Astrocyte (in vitro differentiated cells and primary cell): Measurements from ENCODE around the gene KNOP1. TPM values are rescaled to one million over a fixed set of nuclear protein-coding genes. Genes with fewer than 3 reads are reported as not detected.

ENCODE experiments used
- DNase-seq: peaks from one replicate; pipeline ENCODE4 v3.0.0-alpha.2; 2010; ENCODE audit warnings: low read depth
- FAIRE-seq: peaks from 2 replicates; lab custom pipeline; 2011; peaks lifted over from hg19 to GRCh38; lab: Jason Lieb, UNC
- H2AFZ ChIP-seq: 2 replicates; pipeline ENCODE4 v1.6.0; 2012; ENCODE audit warnings: low read depth, low read length, inconsistent platforms
- H3K27ac ChIP-seq: 2 replicates; pipeline ENCODE4 v1.5.1; 2011; ENCODE audit warnings: low read depth, low read length, inconsistent platforms
- H3K27me3 ChIP-seq: 2 replicates; pipeline ENCODE4 v1.6.0; 2011; ENCODE audit warnings: low read length, inconsistent platforms; ENCODE audit not compliant: insufficient read depth
- H3K36me3 ChIP-seq: 2 replicates; pipeline ENCODE4 v1.5.1; 2011; ENCODE audit warnings: low read length, inconsistent platforms; ENCODE audit not compliant: insufficient read depth
- H3K4me1 ChIP-seq: 2 replicates; pipeline ENCODE4 v1.5.1; 2011; ENCODE audit warnings: low read length, inconsistent platforms; ENCODE audit not compliant: insufficient read depth
- H3K4me2 ChIP-seq: 2 replicates; pipeline ENCODE4 v1.6.0; 2012; ENCODE audit warnings: low read length, inconsistent platforms
- H3K4me3 ChIP-seq: 2 replicates; pipeline ENCODE4 v1.5.1; 2011; ENCODE audit warnings: low read depth, mild to moderate bottlenecking, low read length, inconsistent platforms; ENCODE audit not compliant: insufficient read depth
- H3K79me2 ChIP-seq: 2 replicates; pipeline ENCODE4 v1.6.0; 2012; ENCODE audit warnings: mild to moderate bottlenecking, low read length, inconsistent platforms; ENCODE audit not compliant: insufficient read depth
- H3K9ac ChIP-seq: 2 replicates; pipeline ENCODE4 v1.6.0; 2012; ENCODE audit warnings: mild to moderate bottlenecking, low read length, inconsistent platforms
- H3K9me3 ChIP-seq: 2 replicates; pipeline ENCODE4 v1.5.1; 2012; ENCODE audit warnings: low read depth, mild to moderate bottlenecking, low read length, inconsistent platforms; ENCODE audit not compliant: insufficient read depth
- H4K20me1 ChIP-seq: 2 replicates; pipeline ENCODE4 v1.6.0; 2012; ENCODE audit warnings: low read length, inconsistent platforms; ENCODE audit not compliant: insufficient read depth
- H3K27ac Mint-ChIP-seq: one replicate; pipeline ENCODE4 v1.8.0; 2021; ENCODE audit warnings: mild to moderate bottlenecking, mixed read lengths; ENCODE audit not compliant: unreplicated experiment
- H3K27me3 Mint-ChIP-seq: one replicate; pipeline ENCODE4 v1.8.0; 2021; ENCODE audit warnings: low read depth, mixed read lengths; ENCODE audit not compliant: unreplicated experiment
- H3K36me3 Mint-ChIP-seq: one replicate; pipeline ENCODE4 v1.8.0; 2021; ENCODE audit warnings: low read depth, mixed read lengths; ENCODE audit not compliant: unreplicated experiment
- H3K4me1 Mint-ChIP-seq: one replicate; pipeline ENCODE4 v1.8.0; 2021; ENCODE audit warnings: low read depth, mixed read lengths; ENCODE audit not compliant: unreplicated experiment
- H3K4me3 Mint-ChIP-seq: one replicate; pipeline ENCODE4 v1.8.0; 2021; ENCODE audit warnings: mild to moderate bottlenecking, moderate library complexity, mixed read lengths; ENCODE audit not compliant: unreplicated experiment
- H3K9me3 Mint-ChIP-seq: one replicate; pipeline ENCODE4 v1.8.0; 2021; ENCODE audit warnings: mild to moderate bottlenecking, mixed read lengths; ENCODE audit not compliant: unreplicated experiment
- EZH2 ChIP-seq: IDR thresholded peaks from 2 replicates; pipeline ENCODE4 v1.6.1; 2012; ENCODE audit warnings: mild to moderate bottlenecking, low read length, inconsistent platforms; ENCODE audit not compliant: insufficient read depth
- total RNA-seq: library from RNA; stranded (reverse); gene quantifications from 2 replicates; pipeline ENCODE4 v1.2.1, GENCODE V29; 2021
- TF ChIP-seq, protein P1 (sequence below): IDR thresholded peaks from 2 replicates; pipeline ENCODE4 v1.5.1; 2011; ENCODE audit warnings: low read depth, mild to moderate bottlenecking, inconsistent platforms, low read length, moderate library complexity; ENCODE audit not compliant: insufficient read depth

The KNOP1 gene
- total RNA-seq, 1 donor from 2014 or later = 22.9 TPM

DNA sequence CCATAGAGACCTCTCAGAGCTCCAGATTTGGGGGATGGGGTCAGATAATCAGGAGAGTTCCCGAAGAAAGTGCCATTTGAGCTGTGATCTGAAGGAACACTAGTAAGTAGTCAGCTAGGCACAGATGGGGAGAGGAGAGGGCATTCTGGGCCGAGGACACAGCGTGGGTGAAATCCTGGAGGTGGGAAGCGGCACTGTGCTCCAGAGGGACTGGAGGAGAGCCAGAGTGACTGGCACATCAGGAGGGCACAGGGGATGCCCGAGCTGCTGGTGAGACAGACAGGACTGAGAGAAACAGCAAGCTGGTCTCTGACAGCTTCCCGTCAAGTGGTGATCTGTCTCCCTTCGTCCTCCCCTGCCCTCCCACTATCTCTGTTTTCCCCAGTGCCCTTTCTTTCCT is 40.6 kb downstream of the KNOP1 start:
- Mint-ChIP-seq H3K27ac (no peak overlapping the region), H3K4me3 (no peak overlapping the region), H3K4me1 (peaks cover 4% of the 10 kb centered on the region), H3K36me3 (peaks cover 10% of the 10 kb centered on the region), H3K9me3 (no peaks in the 10 kb centered on the region), H3K27me3 (no peaks in the 10 kb centered on the region)
- Histone ChIP-seq H3K27ac (no peak overlapping the region), H3K79me2 (no peaks in the 10 kb centered on the region), H3K4me2 (no peak overlapping the region), H4K20me1 (no peaks in the 10 kb centered on the region), H3K36me3 (no peaks in the 10 kb centered on the region), H3K9me3 (no peaks in the 10 kb centered on the region), H3K9ac (no peak overlapping the region), H3K4me3 (no peak overlapping the region), H2AFZ (no peak overlapping the region), H3K4me1 (peaks cover 1% of the 10 kb centered on the region), H3K27me3 (no peaks in the 10 kb centered on the region)
- TF ChIP-seq EZH2 = no peak
- TF ChIP-seq, protein P1, sequence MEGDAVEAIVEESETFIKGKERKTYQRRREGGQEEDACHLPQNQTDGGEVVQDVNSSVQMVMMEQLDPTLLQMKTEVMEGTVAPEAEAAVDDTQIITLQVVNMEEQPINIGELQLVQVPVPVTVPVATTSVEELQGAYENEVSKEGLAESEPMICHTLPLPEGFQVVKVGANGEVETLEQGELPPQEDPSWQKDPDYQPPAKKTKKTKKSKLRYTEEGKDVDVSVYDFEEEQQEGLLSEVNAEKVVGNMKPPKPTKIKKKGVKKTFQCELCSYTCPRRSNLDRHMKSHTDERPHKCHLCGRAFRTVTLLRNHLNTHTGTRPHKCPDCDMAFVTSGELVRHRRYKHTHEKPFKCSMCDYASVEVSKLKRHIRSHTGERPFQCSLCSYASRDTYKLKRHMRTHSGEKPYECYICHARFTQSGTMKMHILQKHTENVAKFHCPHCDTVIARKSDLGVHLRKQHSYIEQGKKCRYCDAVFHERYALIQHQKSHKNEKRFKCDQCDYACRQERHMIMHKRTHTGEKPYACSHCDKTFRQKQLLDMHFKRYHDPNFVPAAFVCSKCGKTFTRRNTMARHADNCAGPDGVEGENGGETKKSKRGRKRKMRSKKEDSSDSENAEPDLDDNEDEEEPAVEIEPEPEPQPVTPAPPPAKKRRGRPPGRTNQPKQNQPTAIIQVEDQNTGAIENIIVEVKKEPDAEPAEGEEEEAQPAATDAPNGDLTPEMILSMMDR = no peak
- DNase-seq = no peak
- no peak for FAIRE-seq

DNA sequence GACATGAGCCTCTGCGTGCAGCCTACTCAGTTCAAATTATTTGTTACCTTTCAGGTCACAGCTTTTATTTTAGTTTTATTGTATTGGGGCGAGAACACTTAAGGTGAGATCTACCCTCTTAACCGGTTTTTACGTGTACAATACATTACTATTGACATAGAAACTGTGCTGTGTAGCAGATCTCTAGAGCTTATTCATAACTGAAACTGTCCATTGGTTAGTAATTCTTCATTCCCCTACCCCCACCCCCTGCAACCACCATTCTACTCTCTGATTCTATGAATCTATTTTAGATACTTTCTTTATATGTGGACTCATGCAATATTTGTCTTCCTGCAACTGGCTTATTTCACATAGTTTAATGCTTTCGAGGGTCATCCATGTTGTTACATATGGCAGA is 43.5 kb downstream of the KNOP1 start:
- no peaks in the 10 kb centered on the region for H3K27me3 Mint-ChIP-seq

DNA sequence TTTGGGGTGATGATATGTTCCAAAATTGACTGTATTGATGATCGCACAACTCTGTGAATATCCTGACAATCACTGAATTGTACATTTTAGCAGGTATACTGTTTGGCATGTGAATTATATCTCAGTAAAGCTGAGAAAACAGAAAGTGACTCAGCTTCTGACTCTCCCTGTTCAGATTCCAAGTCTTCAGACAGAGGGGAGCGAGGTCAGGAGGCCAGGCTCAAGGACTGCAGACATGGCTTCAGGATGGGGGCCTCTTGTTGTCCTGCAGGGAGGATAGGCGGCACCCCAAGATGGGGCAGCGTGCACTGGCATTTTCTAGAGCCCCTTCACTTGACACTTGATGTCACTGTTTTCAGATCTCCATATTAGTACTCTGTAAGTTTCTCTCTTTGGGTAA is 45.6 kb downstream of the KNOP1 start:
- no peak overlapping the region for H3K9ac ChIP-seq
- H3K27me3 ChIP-seq = no peaks in the 10 kb centered on the region
- no peaks in the 10 kb centered on the region for H3K79me2 ChIP-seq
- H4K20me1 ChIP-seq = no peaks in the 10 kb centered on the region
- no peak overlapping the region for H3K4me3 Mint-ChIP-seq
- H3K9me3 ChIP-seq = no peaks in the 10 kb centered on the region
- H3K9me3 Mint-ChIP-seq = no peaks in the 10 kb centered on the region
- peaks cover 7% of the 10 kb centered on the region for H3K4me1 ChIP-seq
- H3K36me3 ChIP-seq = peaks cover 9% of the 10 kb centered on the region
- H3K4me3 ChIP-seq = no peak overlapping the region
- no peaks in the 10 kb centered on the region for H3K27me3 Mint-ChIP-seq
- TF ChIP-seq, protein P1 = no peak
- TF ChIP-seq EZH2 = no peak
- no peak overlapping the region for H2AFZ ChIP-seq
- no peak overlapping the region for H3K27ac ChIP-seq
- peaks cover 9% of the 10 kb centered on the region for H3K4me1 Mint-ChIP-seq
- FAIRE-seq = no peak
- peak overlapping the region; percentile 75 for H3K27ac Mint-ChIP-seq
- H3K4me2 ChIP-seq = peak overlapping the region; percentile 9
- no peak for DNase-seq
- peaks cover 15% of the 10 kb centered on the region for H3K36me3 Mint-ChIP-seq

More for the DNA sequence above, 43.5 kb downstream of the KNOP1 start:
- TF ChIP-seq EZH2 = no peak
- TF ChIP-seq, protein P1 = no peak
- FAIRE-seq (no peak), DNase-seq (no peak)
- no peaks in the 10 kb centered on the region for H3K9me3 Mint-ChIP-seq
- peaks cover 10% of the 10 kb centered on the region for H3K36me3 Mint-ChIP-seq
- Histone ChIP-seq H2AFZ (no peak overlapping the region), H3K9me3 (no peaks in the 10 kb centered on the region), H3K27ac (no peak overlapping the region), H3K79me2 (no peaks in the 10 kb centered on the region), H4K20me1 (no peaks in the 10 kb centered on the region), H3K4me2 (no peak overlapping the region), H3K4me1 (peaks cover 7% of the 10 kb centered on the region), H3K27me3 (no peaks in the 10 kb centered on the region), H3K36me3 (no peaks in the 10 kb centered on the region), H3K9ac (no peak overlapping the region), H3K4me3 (no peak overlapping the region)
- H3K27ac Mint-ChIP-seq = no peak overlapping the region
- H3K4me3 Mint-ChIP-seq = no peak overlapping the region
- peaks cover 9% of the 10 kb centered on the region for H3K4me1 Mint-ChIP-seq
